ENCODE data around the gene DCPS.
"Not testable (repeated sequence)": the region's sequence is repeated elsewhere in the genome, so short reads cannot be mapped to it uniquely, and the experiment has no call there.

Gene DCPS

DNA sequence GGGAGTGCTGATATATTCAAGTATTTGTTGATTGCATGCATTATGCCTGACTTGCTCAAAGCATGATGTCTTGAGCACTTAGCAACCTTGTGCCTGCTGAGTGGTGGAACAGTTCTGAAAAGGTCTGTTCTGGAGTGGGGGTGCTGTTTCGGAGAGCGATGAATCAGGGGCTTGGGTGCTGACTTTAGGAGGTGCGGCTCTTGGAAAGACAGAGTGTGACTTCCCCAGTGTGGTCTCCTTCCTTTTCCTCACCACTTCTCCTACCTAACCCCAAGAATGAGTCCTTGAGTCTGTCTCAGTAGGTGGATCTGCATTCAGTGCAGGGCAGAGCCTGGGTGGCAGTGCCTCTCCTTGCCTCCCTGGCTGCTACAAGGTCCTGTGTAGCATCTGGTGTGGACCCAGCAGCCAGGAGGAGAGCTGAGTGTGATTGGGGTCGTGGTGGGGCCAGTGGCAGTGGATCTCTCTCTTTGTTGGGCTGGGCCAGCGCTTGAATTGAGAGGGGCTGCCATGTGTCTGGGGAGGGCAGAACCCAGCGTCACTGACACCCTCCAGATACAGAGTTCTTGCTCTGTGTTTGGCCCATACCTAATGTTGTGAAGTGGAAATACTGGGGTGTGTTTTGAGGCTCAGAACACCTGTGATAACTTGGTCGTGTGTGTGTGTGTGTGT lies 87.6 kb downstream of the DCPS start:
- no peak for TF ChIP-seq CTCF (IDR thresholded peaks at IDR 0.05)
- peaks cover 5% of the 10 kb centered on the region for H3K36me3 Mint-ChIP-seq (ENCODE audit: low read depth)
- no peaks in the 10 kb centered on the region for H3K27me3 Mint-ChIP-seq (ENCODE audit: low read depth, poor library complexity)
- peaks cover 51% of the 10 kb centered on the region for H3K4me1 Mint-ChIP-seq
- no peak for DNase-seq
- no peak overlapping the region for H3K4me3 Mint-ChIP-seq
- no peaks in the 10 kb centered on the region for H3K9me3 Mint-ChIP-seq
- H3K27ac Mint-ChIP-seq, result peak overlapping the region; percentile 77

- no peak for DNase-seq
- H3K36me3 Mint-ChIP-seq (ENCODE audit: low read depth), result peaks cover 11% of the 10 kb centered on the region
- peak overlapping the region; percentile 96 for H3K27ac Mint-ChIP-seq
- H3K4me1 Mint-ChIP-seq, result peaks cover 51% of the 10 kb centered on the region
- H3K27me3 Mint-ChIP-seq (ENCODE audit: low read depth, poor library complexity), result no peaks in the 10 kb centered on the region
- no peaks in the 10 kb centered on the region for H3K9me3 Mint-ChIP-seq
- TF ChIP-seq CTCF (IDR thresholded peaks at IDR 0.05), result no peak
- H3K4me3 Mint-ChIP-seq, result no peak overlapping the region
These were observed 88.2 kb downstream of the DCPS start for GRCh38 chr11:126391970-126392632.

DNA sequence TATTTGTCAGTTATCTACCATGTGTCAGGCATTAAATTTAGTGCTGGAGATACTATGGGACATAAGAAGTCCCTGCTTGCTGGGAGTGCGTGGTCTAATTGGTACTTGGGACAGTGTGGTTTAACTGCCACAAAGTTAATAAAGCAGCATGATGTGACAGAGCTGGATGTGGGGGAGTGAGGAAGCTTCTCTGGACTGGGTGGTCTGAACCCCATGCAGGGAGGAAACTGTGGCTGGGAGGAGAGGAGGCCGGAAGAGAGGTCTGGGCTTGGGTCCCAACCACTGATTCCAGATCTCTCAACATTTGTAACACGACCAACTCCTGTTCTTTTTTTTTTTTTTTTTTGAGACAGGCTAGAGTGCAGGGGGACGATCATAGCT lies 88.8 kb downstream of the DCPS start:
- no peak overlapping the region for H3K4me3 Mint-ChIP-seq
- H3K36me3 Mint-ChIP-seq (ENCODE audit: low read depth), result peaks cover 15% of the 10 kb centered on the region
- H3K4me1 Mint-ChIP-seq, result peaks cover 49% of the 10 kb centered on the region
- H3K27ac Mint-ChIP-seq, result peak overlapping the region; percentile 96
- TF ChIP-seq CTCF (IDR thresholded peaks at IDR 0.05), result no peak
- no peaks in the 10 kb centered on the region for H3K9me3 Mint-ChIP-seq
- no peak for DNase-seq
- H3K27me3 Mint-ChIP-seq (ENCODE audit: low read depth, poor library complexity), result peaks cover 4% of the 10 kb centered on the region

DNA sequence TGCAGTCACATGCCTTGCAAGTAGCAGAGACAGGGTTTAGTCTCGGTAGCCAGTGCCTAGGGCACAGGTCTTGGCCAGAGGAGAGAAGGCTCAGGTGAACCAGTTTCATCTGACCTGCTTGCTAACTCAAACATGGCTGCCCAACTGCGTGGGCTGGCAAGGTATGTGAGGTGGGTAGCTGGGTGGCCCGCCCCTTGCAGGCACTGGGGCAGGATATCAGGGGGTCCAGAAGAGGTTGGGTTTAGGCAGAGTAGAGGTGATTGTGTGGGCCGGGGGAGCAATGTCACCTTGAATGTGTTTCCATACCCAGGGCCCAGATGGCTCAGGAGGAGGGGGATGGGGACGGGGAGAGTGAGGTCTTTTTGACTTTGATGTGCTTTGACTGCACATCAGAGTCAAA lies 89.3 kb downstream of the DCPS start:
- no peaks in the 10 kb centered on the region for H3K9me3 Mint-ChIP-seq
- no peak for DNase-seq
- H3K27ac Mint-ChIP-seq, result no peak overlapping the region
- no peak for TF ChIP-seq CTCF (IDR thresholded peaks at IDR 0.05)
- H3K27me3 Mint-ChIP-seq (ENCODE audit: low read depth, poor library complexity), result peaks cover 4% of the 10 kb centered on the region
- H3K36me3 Mint-ChIP-seq (ENCODE audit: low read depth), result peaks cover 20% of the 10 kb centered on the region
- no peak overlapping the region for H3K4me3 Mint-ChIP-seq
- peaks cover 49% of the 10 kb centered on the region for H3K4me1 Mint-ChIP-seq

DNA sequence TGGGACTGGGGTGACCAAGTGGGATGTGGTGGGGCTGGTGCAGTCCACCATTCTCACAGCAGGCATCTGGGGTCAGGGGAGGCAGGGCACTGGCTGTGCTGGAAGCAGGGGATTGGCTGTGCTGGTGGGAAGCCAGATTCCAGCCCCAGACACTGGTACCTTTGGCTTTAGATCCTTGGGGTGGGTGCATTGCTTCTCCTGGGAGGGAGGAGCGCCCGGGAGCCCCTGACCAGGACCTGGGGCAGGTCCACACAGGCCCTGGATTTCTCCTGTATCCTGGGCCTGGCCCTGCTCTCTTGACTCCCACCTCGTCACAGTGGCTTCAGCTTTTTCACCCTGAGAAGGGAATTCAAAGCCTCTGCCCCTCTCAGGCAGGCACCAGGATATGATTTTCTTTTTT lies 90.2 kb downstream of the DCPS start:
- peaks cover 5% of the 10 kb centered on the region for H3K9me3 Mint-ChIP-seq

GRCh38 chr11:126394634-126395072 lies 90.8 kb downstream of the DCPS start:
- Mint-ChIP-seq H3K4me1 (peaks cover 49% of the 10 kb centered on the region), H3K36me3 (ENCODE audit: low read depth) (peaks cover 23% of the 10 kb centered on the region)
- not testable (repeated sequence) for H3K27me3 Mint-ChIP-seq (ENCODE audit: low read depth, poor library complexity); DNase-seq; H3K27ac Mint-ChIP-seq; H3K9me3 Mint-ChIP-seq; H3K4me3 Mint-ChIP-seq

More for the DNA sequence above, 90.2 kb downstream of the DCPS start:
- Mint-ChIP-seq H3K4me1 (peaks cover 49% of the 10 kb centered on the region), H3K27me3 (ENCODE audit: low read depth, poor library complexity) (peaks cover 4% of the 10 kb centered on the region), H3K36me3 (ENCODE audit: low read depth) (peaks cover 21% of the 10 kb centered on the region), H3K4me3 (no peak overlapping the region), H3K27ac (peak overlapping the region; percentile 82)
- no peak for DNase-seq
- no peak for TF ChIP-seq CTCF (IDR thresholded peaks at IDR 0.05)
